ENCODE results near the gene FCRLB. TPM values are rescaled to one million over a fixed set of nuclear protein-coding genes. Genes with fewer than 3 reads are reported as not detected.
A peak's percentile ranks its signal among the peaks of the same experiment; 100 is the strongest.

The FCRLB gene
- total and polyA plus RNA-seq, 2 of the 13 experiments (the other 11 are each of a cell fraction or from before 2014, with no cell fraction given), result 0.08 to 0.11 TPM

DNA sequence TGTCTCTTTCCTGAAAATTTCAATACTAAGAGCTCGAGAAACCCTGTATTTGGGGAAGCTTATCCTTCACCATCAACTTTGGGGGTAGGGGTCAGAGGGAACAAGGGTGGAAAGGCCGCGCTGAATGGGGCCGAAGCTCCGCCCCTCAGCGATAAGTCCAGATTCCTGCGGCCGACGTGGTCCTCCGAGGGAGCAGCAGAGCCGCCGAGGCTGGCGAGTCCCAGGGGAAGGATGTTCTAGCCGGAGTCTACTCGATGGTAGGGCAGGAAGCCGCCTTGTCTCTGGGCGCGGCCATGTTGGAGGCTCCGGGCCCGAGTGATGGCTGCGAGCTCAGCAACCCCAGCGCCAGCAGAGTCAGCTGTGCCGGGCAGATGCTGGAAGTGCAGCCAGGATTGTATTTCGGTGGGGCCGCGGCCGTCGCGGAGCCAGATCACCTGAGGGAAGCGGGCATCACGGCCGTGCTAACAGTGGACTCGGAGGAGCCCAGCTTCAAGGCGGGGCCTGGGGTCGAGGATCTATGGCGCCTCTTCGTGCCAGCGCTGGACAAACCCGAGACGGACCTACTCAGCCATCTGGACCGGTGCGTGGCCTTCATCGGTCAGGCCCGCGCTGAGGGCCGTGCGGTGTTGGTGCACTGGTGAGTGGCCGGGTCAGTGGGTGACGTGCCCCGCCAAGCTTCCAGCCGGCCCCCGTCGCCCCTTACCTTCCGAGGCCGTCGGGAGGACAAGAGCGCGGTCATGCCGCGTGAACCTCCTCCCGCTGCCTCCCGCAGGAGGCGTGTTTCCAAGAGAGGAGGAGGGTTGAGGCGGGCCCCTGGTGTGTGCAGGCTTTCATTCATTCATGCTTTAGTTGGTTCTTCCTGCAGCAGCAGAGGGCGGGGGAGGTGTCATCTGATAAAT lies 28.4 kb downstream of the FCRLB start, which contains the start of gene DUSP12 (continued):
- TF ChIP-seq AKNA (CRISPR knock-in tag; IDR thresholded peaks at IDR 0.05; ENCODE audit: borderline replicate concordance) (no peak), ZEB1 (IDR thresholded peaks at IDR 0.05; ENCODE audit: insufficient replicate concordance, low read depth) (no peak), GTF2F1 (IDR thresholded peaks at IDR 0.05; ENCODE audit: low read length) (0 out of 2 replicates have a peak, but pooled peaks have one; percentile 1), ZNF7 (CRISPR knock-in tag; IDR thresholded peaks at IDR 0.05) (no peak; the same call in 1 of the 2 replicates), DMAP1 (CRISPR knock-in tag; IDR thresholded peaks at IDR 0.05) (peak; percentile 94), MEF2D (CRISPR knock-in tag; IDR thresholded peaks at IDR 0.05) (peak; percentile 67), KLF6 (CRISPR knock-in tag; IDR thresholded peaks at IDR 0.05) (peak; percentile 69), CTCF (CRISPR knock-in tag; IDR thresholded peaks at IDR 0.05) (peak; percentile 79), ZSCAN21 (CRISPR knock-in tag; IDR thresholded peaks at IDR 0.05; ENCODE audit: borderline replicate concordance) (peak; percentile 86), FOXO1 (CRISPR knock-in tag; IDR thresholded peaks at IDR 0.05) (peak; percentile 29; the same call in 1 of the 2 replicates), ZNF274 (CRISPR knock-in tag; IDR thresholded peaks at IDR 0.05) (peak; percentile 59; the same call in 1 of the 2 replicates), ZNF629 (CRISPR knock-in tag; conservative IDR thresholded peaks at IDR 0.05) (no peak), LCORL (IDR thresholded peaks at IDR 0.05) (no peak), LCORL (CRISPR knock-in tag; IDR thresholded peaks at IDR 0.05) (0 out of 2 replicates have a peak, but pooled peaks have one; percentile 43)
- TF ChIP-seq, protein P1, sequence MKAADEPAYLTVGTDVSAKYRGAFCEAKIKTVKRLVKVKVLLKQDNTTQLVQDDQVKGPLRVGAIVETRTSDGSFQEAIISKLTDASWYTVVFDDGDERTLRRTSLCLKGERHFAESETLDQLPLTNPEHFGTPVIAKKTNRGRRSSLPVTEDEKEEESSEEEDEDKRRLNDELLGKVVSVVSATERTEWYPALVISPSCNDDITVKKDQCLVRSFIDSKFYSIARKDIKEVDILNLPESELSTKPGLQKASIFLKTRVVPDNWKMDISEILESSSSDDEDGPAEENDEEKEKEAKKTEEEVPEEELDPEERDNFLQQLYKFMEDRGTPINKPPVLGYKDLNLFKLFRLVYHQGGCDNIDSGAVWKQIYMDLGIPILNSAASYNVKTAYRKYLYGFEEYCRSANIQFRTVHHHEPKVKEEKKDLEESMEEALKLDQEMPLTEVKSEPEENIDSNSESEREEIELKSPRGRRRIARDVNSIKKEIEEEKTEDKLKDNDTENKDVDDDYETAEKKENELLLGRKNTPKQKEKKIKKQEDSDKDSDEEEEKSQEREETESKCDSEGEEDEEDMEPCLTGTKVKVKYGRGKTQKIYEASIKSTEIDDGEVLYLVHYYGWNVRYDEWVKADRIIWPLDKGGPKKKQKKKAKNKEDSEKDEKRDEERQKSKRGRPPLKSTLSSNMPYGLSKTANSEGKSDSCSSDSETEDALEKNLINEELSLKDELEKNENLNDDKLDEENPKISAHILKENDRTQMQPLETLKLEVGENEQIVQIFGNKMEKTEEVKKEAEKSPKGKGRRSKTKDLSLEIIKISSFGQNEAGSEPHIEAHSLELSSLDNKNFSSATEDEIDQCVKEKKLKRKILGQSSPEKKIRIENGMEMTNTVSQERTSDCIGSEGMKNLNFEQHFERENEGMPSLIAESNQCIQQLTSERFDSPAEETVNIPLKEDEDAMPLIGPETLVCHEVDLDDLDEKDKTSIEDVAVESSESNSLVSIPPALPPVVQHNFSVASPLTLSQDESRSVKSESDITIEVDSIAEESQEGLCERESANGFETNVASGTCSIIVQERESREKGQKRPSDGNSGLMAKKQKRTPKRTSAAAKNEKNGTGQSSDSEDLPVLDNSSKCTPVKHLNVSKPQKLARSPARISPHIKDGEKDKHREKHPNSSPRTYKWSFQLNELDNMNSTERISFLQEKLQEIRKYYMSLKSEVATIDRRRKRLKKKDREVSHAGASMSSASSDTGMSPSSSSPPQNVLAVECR (CRISPR knock-in tag; IDR thresholded peaks at IDR 0.05; ENCODE audit: borderline replicate concordance), result peak; percentile 91
- TF ChIP-seq, protein P2, sequence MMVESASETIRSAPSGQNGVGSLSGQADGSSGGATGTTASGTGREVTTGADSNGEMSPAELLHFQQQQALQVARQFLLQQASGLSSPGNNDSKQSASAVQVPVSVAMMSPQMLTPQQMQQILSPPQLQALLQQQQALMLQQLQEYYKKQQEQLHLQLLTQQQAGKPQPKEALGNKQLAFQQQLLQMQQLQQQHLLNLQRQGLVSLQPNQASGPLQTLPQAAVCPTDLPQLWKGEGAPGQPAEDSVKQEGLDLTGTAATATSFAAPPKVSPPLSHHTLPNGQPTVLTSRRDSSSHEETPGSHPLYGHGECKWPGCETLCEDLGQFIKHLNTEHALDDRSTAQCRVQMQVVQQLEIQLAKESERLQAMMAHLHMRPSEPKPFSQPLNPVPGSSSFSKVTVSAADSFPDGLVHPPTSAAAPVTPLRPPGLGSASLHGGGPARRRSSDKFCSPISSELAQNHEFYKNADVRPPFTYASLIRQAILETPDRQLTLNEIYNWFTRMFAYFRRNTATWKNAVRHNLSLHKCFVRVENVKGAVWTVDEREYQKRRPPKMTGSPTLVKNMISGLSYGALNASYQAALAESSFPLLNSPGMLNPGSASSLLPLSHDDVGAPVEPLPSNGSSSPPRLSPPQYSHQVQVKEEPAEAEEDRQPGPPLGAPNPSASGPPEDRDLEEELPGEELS (CRISPR knock-in tag; IDR thresholded peaks at IDR 0.05), result peak; percentile 64; the same call in 1 of the 2 replicates

Measured in HepG2 (cell line).